ENCODE measurements around the gene ANXA9. TPM values are rescaled to one million over a fixed set of nuclear protein-coding genes. Genes with fewer than 3 reads are reported as not detected.

ANXA9 gene
- polyA plus RNA-seq, 1 donor (not counting 4 experiments of a cell fraction or from before 2014, with no cell fraction given), result 0.76 TPM

DNA sequence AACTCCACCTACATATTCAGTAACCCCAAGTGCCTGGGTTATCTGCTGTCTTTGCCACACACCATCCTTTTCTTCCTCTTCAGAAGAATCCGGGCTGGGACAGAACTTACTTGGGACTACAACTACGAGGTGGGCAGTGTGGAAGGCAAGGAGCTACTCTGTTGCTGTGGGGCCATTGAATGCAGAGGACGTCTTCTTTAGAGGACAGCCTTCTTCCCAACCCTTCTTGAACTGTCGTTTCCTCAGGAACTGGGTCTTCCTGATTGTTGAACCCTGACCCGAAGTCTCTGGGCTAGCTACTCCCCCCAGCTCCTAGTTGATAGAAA is 18.0 kb upstream of the ANXA9 start:
- no peak for FAIRE-seq

GRCh38 chr1:150965605-150966004 is 16.5 kb upstream of the ANXA9 start:
- Histone ChIP-seq H4K20me1 (ENCODE audit: control insufficient read depth, extremely low read depth, insufficient read depth, low read length) (peaks cover 2% of the 10 kb centered on the region), H3K79me2 (ENCODE audit: control insufficient read depth, insufficient read depth, low read length) (peaks cover 22% of the 10 kb centered on the region), H3K9ac (ENCODE audit: control insufficient read depth, extremely low read depth, insufficient read depth, low read length) (no peak overlapping the region), H2AFZ (ENCODE audit: control insufficient read depth, low read length) (no peak overlapping the region), H3K27me3 (ENCODE audit: control insufficient read depth, extremely low read depth, insufficient read depth, low read length) (no peaks in the 10 kb centered on the region), H3K9me1 (ENCODE audit: control insufficient read depth, extremely low read depth, insufficient read depth, low read length) (no peaks in the 10 kb centered on the region), H3K9me3 (ENCODE audit: control insufficient read depth, low read depth, low read length) (no peaks in the 10 kb centered on the region), H3K36me3 (ENCODE audit: control insufficient read depth in 2 of 2, extremely low read depth in 1 of 2, insufficient read depth in 2 of 2, low read length in 2 of 2) (peaks cover 46 to 58% of the 10 kb centered on the region in 2 experiments), H3K4me1 (ENCODE audit: control insufficient read depth, extremely low read depth, insufficient read depth, low read length) (no peaks in the 10 kb centered on the region), H3K4me3 (ENCODE audit: control insufficient read depth in 2 of 3, extremely low read depth in 1 of 3, insufficient read depth in 2 of 3, low read depth in 1 of 3, low read length in 3 of 3) (no peak overlapping the region), H3K4me2 (ENCODE audit: control insufficient read depth, extremely low read depth, insufficient read depth, low read depth, low read length) (no peak overlapping the region), H3K27ac (ENCODE audit: control insufficient read depth, insufficient read depth, low read length) (no peak overlapping the region)
- DNase-seq (ENCODE audit: low read depth, low spot score) (no peak), FAIRE-seq (no peak)
- dilution Hi-C loops (cut with MboI; ENCODE audit: extremely low pct_ligation_motif_present, low sequenced_read_pairs), result no loop called here
- TF ChIP-seq, protein P1, sequence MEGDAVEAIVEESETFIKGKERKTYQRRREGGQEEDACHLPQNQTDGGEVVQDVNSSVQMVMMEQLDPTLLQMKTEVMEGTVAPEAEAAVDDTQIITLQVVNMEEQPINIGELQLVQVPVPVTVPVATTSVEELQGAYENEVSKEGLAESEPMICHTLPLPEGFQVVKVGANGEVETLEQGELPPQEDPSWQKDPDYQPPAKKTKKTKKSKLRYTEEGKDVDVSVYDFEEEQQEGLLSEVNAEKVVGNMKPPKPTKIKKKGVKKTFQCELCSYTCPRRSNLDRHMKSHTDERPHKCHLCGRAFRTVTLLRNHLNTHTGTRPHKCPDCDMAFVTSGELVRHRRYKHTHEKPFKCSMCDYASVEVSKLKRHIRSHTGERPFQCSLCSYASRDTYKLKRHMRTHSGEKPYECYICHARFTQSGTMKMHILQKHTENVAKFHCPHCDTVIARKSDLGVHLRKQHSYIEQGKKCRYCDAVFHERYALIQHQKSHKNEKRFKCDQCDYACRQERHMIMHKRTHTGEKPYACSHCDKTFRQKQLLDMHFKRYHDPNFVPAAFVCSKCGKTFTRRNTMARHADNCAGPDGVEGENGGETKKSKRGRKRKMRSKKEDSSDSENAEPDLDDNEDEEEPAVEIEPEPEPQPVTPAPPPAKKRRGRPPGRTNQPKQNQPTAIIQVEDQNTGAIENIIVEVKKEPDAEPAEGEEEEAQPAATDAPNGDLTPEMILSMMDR (optimal IDR thresholded peaks at IDR 0.05 in 1 of 3, IDR thresholded peaks at IDR 0.05 in 1 of 3, conservative IDR thresholded peaks at IDR 0.05 in 1 of 3; ENCODE audit: extremely low read depth in 1 of 3, insufficient read depth in 2 of 3, low read length in 3 of 3), result no peak
- no peak for TF ChIP-seq EZH2 (IDR thresholded peaks at IDR 0.05; ENCODE audit: low read length)

More for the DNA sequence above, 18.0 kb upstream of the ANXA9 start:
- H3K36me3 ChIP-seq (ENCODE audit: control insufficient read depth in 2 of 2, extremely low read depth in 1 of 2, insufficient read depth in 2 of 2, low read length in 2 of 2), result peaks cover 48 to 61% of the 10 kb centered on the region in 2 experiments
- H3K4me3 ChIP-seq (ENCODE audit: control insufficient read depth in 2 of 3, extremely low read depth in 1 of 3, insufficient read depth in 2 of 3, low read depth in 1 of 3, low read length in 3 of 3), result no peak overlapping the region
- H3K27me3 ChIP-seq (ENCODE audit: control insufficient read depth, extremely low read depth, insufficient read depth, low read length), result no peaks in the 10 kb centered on the region
- DNase-seq (ENCODE audit: low read depth, low spot score), result no peak
- no peak overlapping the region for H3K9ac ChIP-seq (ENCODE audit: control insufficient read depth, extremely low read depth, insufficient read depth, low read length)
- peaks cover 10% of the 10 kb centered on the region for H3K79me2 ChIP-seq (ENCODE audit: control insufficient read depth, insufficient read depth, low read length)
- H3K9me3 ChIP-seq (ENCODE audit: control insufficient read depth, low read depth, low read length), result no peaks in the 10 kb centered on the region
- H4K20me1 ChIP-seq (ENCODE audit: control insufficient read depth, extremely low read depth, insufficient read depth, low read length), result peaks cover 2% of the 10 kb centered on the region
- no peak overlapping the region for H2AFZ ChIP-seq (ENCODE audit: control insufficient read depth, low read length)
- TF ChIP-seq, protein P1 (optimal IDR thresholded peaks at IDR 0.05 in 1 of 3, IDR thresholded peaks at IDR 0.05 in 1 of 3, conservative IDR thresholded peaks at IDR 0.05 in 1 of 3; ENCODE audit: extremely low read depth in 1 of 3, insufficient read depth in 2 of 3, low read length in 3 of 3), result no peak
- no peak for TF ChIP-seq EZH2 (IDR thresholded peaks at IDR 0.05; ENCODE audit: low read length)
- H3K27ac ChIP-seq (ENCODE audit: control insufficient read depth, insufficient read depth, low read length), result no peak overlapping the region
- no peaks in the 10 kb centered on the region for H3K4me1 ChIP-seq (ENCODE audit: control insufficient read depth, extremely low read depth, insufficient read depth, low read length)
- dilution Hi-C loops (cut with MboI; ENCODE audit: extremely low pct_ligation_motif_present, low sequenced_read_pairs), result no loop called here
- H3K4me2 ChIP-seq (ENCODE audit: control insufficient read depth, extremely low read depth, insufficient read depth, low read depth, low read length), result no peak overlapping the region
- no peaks in the 10 kb centered on the region for H3K9me1 ChIP-seq (ENCODE audit: control insufficient read depth, extremely low read depth, insufficient read depth, low read length)

Measured in keratinocyte (primary cell).